A673 (cell line): ENCODE results near the gene ZNF446.

Source experiments
- CTCF ChIP-seq: fragments of 300-800, 200-600 bp; sonication (generic); conservative IDR thresholded peaks from 2 replicates; pipeline ENCODE4 v1.5.1; 2017; ENCODE audit warnings: low read depth, mild to moderate bottlenecking, antibody characterized with exemption, low read length, moderate library complexity, mixed read lengths
- EZH2 ChIP-seq: fragments of 200-600 bp; sonication (generic); IDR thresholded peaks from 2 replicates; pipeline ENCODE4 v1.6.1; 2017; ENCODE audit warnings: borderline replicate concordance, low read depth, mild to moderate bottlenecking, mixed read lengths, antibody characterized with exemption, low read length; ENCODE audit not compliant: poor library complexity, severe bottlenecking

- TF ChIP-seq CTCF (peak; percentile 87), EZH2 (no peak)
Observed at GRCh38 chr19:58513694-58514563, 37.8 kb downstream of the ZNF446 start.
